Osteoblast (primary cell): ENCODE data around the gene MYH10. TPM values are rescaled to one million over a fixed set of nuclear protein-coding genes. Genes with fewer than 3 reads are reported as not detected.
A peak's percentile ranks its signal among the peaks of the same experiment; 100 is the strongest.

Experiments
- DNase-seq: peaks from one replicate; pipeline ENCODE4 v3.0.0; 2011; ENCODE audit warnings: low spot score, mixed read lengths; ENCODE audit not compliant: insufficient read length; ENCODE audit errors: missing footprints
- H2AFZ ChIP-seq: 2 replicates; pipeline ENCODE4 v1.6.0; 2011; ENCODE audit warnings: mild to moderate bottlenecking, low read length
- H3K27ac ChIP-seq: 2 replicates; pipeline ENCODE4 v1.5.1; 2011; ENCODE audit warnings: mild to moderate bottlenecking, low read depth, low read length, moderate library complexity
- H3K27me3 ChIP-seq: 2 replicates; pipeline ENCODE4 v1.6.0; 2012; ENCODE audit warnings: mild to moderate bottlenecking, control low read depth, inconsistent platforms, low read length, moderate library complexity; ENCODE audit not compliant: insufficient read depth
- H3K36me3 ChIP-seq: 2 replicates; pipeline ENCODE4 v1.5.1; 2011; ENCODE audit warnings: mild to moderate bottlenecking, low read length, control low read depth, moderate library complexity; ENCODE audit not compliant: insufficient read depth
- H3K4me1 ChIP-seq: 2 replicates; pipeline ENCODE4 v1.5.1; 2011; ENCODE audit warnings: mild to moderate bottlenecking, low read length, control low read depth, moderate library complexity; ENCODE audit not compliant: insufficient read depth
- H3K4me2 ChIP-seq: 2 replicates; pipeline ENCODE4 v1.6.0; 2011; ENCODE audit warnings: mild to moderate bottlenecking, low read length; ENCODE audit not compliant: insufficient read depth
- H3K4me3 ChIP-seq: fragments of 200-600 bp; sonication (generic); 3 replicates; pipeline ENCODE4 v1.5.1; 2012; ENCODE audit warnings: mild to moderate bottlenecking, low read length, inconsistent platforms; ENCODE audit not compliant: insufficient read depth
- H3K79me2 ChIP-seq: 2 replicates; pipeline ENCODE4 v1.6.0; 2012; ENCODE audit warnings: mild to moderate bottlenecking, low read length, control low read depth, inconsistent platforms; ENCODE audit not compliant: insufficient read depth
- H3K9me3 ChIP-seq: 2 replicates; pipeline ENCODE4 v1.5.1; 2011; ENCODE audit warnings: low read depth, low read length, control low read depth
- H4K20me1 ChIP-seq: 2 replicates; pipeline ENCODE4 v1.6.0; 2012; ENCODE audit warnings: mild to moderate bottlenecking, low read length, control low read depth; ENCODE audit not compliant: insufficient read depth
- total RNA-seq: library from RNA; depleted of rRNA; stranded (reverse); fragments of >200 nt; gene quantifications from 2 replicates; pipeline ENCODE4 v1.2.3, GENCODE V29; 2012
- TF ChIP-seq, protein P1 (sequence below): IDR thresholded peaks from 2 replicates; pipeline ENCODE4 v1.5.1; 2011; ENCODE audit warnings: mild to moderate bottlenecking, low read depth, low read length, moderate library complexity; ENCODE audit errors: extremely low read depth

MYH10 gene
- total RNA-seq, 1 donor = 40.9 TPM

DNA sequence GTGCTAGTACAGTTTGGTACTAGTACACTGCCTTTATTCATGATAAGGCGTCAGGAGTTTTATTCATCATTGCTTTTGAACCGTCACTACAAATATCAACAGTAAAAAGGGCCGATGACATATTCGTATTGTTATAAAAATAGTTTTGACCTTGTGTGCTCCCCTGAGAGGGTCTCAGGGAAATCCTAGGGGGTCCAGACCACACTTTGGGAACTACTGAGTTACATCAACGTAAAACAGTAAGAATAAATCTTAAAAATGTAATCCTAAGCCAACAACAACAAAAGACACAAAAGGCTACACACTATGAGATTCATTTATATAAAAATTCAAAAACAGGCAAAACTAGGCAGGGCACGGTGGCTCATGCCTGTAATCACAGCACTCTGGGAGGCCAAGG is 11.2 kb downstream of the MYH10 start:
- no peak for DNase-seq
- H4K20me1 ChIP-seq = peaks cover 7% of the 10 kb centered on the region
- H2AFZ ChIP-seq = no peak overlapping the region
- peaks cover 35% of the 10 kb centered on the region for H3K4me1 ChIP-seq
- H3K36me3 ChIP-seq = no peaks in the 10 kb centered on the region
- no peak overlapping the region for H3K4me3 ChIP-seq
- no peaks in the 10 kb centered on the region for H3K27me3 ChIP-seq
- no peak overlapping the region for H3K4me2 ChIP-seq
- no peak overlapping the region for H3K27ac ChIP-seq
- peaks cover 42% of the 10 kb centered on the region for H3K79me2 ChIP-seq
- no peaks in the 10 kb centered on the region for H3K9me3 ChIP-seq
- TF ChIP-seq, protein P1, sequence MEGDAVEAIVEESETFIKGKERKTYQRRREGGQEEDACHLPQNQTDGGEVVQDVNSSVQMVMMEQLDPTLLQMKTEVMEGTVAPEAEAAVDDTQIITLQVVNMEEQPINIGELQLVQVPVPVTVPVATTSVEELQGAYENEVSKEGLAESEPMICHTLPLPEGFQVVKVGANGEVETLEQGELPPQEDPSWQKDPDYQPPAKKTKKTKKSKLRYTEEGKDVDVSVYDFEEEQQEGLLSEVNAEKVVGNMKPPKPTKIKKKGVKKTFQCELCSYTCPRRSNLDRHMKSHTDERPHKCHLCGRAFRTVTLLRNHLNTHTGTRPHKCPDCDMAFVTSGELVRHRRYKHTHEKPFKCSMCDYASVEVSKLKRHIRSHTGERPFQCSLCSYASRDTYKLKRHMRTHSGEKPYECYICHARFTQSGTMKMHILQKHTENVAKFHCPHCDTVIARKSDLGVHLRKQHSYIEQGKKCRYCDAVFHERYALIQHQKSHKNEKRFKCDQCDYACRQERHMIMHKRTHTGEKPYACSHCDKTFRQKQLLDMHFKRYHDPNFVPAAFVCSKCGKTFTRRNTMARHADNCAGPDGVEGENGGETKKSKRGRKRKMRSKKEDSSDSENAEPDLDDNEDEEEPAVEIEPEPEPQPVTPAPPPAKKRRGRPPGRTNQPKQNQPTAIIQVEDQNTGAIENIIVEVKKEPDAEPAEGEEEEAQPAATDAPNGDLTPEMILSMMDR = no peak

DNA sequence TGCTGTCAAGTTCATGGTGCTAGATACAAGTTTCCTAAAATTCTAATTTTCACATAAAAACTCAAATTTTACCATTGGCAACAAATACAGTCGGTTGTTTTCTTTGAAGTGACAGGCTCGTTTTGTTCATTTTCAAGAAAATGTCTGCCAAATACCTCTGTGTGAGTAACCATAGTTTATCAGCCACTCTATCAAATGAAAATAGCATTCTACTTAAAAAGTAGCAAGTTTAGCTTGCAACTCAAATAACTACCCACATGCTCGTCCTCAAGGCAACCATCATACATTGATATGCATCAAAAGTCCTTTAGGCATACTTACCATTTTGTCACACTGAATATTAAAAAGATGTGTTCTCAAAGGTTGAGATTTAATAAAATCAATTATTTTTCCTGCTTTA is 11.7 kb downstream of the MYH10 start:
- TF ChIP-seq, protein P1 = no peak
- no peak for DNase-seq
- Histone ChIP-seq H3K4me1 (peaks cover 31% of the 10 kb centered on the region), H3K4me2 (no peak overlapping the region), H3K36me3 (no peaks in the 10 kb centered on the region), H3K79me2 (peaks cover 43% of the 10 kb centered on the region), H2AFZ (no peak overlapping the region), H3K27ac (no peak overlapping the region), H3K27me3 (no peaks in the 10 kb centered on the region), H3K4me3 (no peak overlapping the region), H3K9me3 (no peaks in the 10 kb centered on the region), H4K20me1 (peaks cover 3% of the 10 kb centered on the region)

DNA sequence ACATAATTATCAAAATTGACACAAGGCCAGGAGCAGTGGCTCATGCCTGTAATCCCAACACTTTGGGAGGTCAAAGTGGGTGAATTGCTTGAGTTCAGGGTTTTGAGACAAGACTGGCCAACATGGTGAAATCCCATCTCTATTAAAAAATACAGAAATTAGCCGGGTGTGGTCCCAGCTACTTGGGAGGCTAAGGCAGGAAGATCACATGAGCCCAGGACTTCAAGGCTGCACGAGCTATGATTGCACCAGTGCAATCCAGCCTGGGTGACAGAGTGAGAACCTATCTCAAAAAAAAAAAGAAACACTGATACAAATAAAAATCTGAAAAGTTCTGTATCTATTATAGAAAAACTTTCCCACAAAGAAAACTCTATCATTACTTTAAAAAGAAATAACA is 15.5 kb downstream of the MYH10 start:
- Histone ChIP-seq H3K9me3 (no peaks in the 10 kb centered on the region), H3K36me3 (no peaks in the 10 kb centered on the region), H3K27ac (no peak overlapping the region), H3K4me3 (no peak overlapping the region), H3K79me2 (peaks cover 34% of the 10 kb centered on the region), H3K27me3 (no peaks in the 10 kb centered on the region), H4K20me1 (no peaks in the 10 kb centered on the region), H3K4me2 (no peak overlapping the region), H2AFZ (no peak overlapping the region), H3K4me1 (peaks cover 16% of the 10 kb centered on the region)
- no peak for DNase-seq
- TF ChIP-seq, protein P1 = no peak

DNA sequence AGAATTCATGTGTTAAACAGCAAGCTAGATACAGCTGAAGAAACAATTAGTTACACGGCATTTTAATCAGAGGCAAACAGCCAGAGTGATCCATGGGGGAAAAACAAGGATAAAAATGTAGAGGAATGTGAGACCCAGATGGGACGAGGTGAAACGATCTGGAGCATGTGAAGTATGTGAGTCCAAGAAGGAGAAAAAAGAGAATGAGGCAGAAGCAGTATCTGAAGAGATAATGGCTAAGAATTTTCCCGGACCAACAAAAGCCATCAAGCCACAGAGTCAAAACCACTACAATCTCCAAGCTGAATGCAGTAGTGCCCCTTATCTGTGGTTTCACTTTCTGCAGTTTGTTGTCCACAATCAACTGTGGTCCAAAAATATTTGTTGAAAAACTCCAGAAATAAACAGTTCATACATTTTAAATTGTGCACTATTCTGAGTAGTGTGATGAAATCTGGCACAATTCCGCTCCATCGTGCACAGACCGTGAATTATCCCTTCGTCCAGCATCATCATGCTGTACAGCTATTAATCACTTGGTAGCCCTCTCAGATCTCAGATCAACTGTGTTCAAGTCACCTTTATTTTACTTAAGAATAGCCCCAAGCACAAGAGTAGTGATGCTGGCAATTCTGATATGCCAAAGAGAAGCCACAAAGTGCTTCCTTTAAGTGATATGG is 18.8 kb downstream of the MYH10 start:
- Histone ChIP-seq H3K4me3 (peak overlapping the region; percentile 39), H3K4me1 (peaks cover 27% of the 10 kb centered on the region), H3K79me2 (peaks cover 28% of the 10 kb centered on the region), H3K9me3 (no peaks in the 10 kb centered on the region), H3K4me2 (peak overlapping the region; percentile 72), H2AFZ (peak overlapping the region; percentile 4), H3K36me3 (no peaks in the 10 kb centered on the region), H3K27ac (peak overlapping the region; percentile 51), H3K27me3 (no peaks in the 10 kb centered on the region), H4K20me1 (no peaks in the 10 kb centered on the region)
- TF ChIP-seq, protein P1 = no peak
- peak; percentile 23 for DNase-seq
